ENCODE results near the gene COX20. TPM values are rescaled to one million over a fixed set of nuclear protein-coding genes. Genes with fewer than 3 reads are reported as not detected.
A peak's percentile ranks its signal among the peaks of the same experiment; 100 is the strongest.

Gene COX20
- total and polyA plus RNA-seq, 11 donors, result 43.5 to 122 (median 59.8) TPM

GRCh38 chr1:244861683-244862082 is 26.2 kb downstream of the COX20 start:
- DNase-seq (no peak), ATAC-seq (no peak)
- peaks cover 0 to 55% (median 50%) of the 10 kb centered on the region in 9 donors for H3K36me3 ChIP-seq
- H3K4me1 ChIP-seq, result peaks cover 5 to 73% (median 63%) of the 10 kb centered on the region in 12 donors
- H3K4me3 ChIP-seq, result peak overlapping the region; percentile 52 to 99 (median 95)
- no peaks in the 10 kb centered on the region for H3K9me3 ChIP-seq
- H3K27me3 ChIP-seq, result no peaks in the 10 kb centered on the region
- TF ChIP-seq POLR2A (IDR thresholded peaks at IDR 0.05) (no peak), CTCF (IDR thresholded peaks at IDR 0.05) (no peak)
- intact Hi-C loops (cut with DNase I), result loop anchor here in 4 of 10 donors (2.0 to 10.0 kb wide), 6 partner anchors 91 to 409 kb away; partner anchors contain the start of genes ADSS2 (in 2 of the 4) and DESI2 (in 1 of the 4)
- H3K27ac ChIP-seq, result peak overlapping the region in 5 of 12 donors; percentile 100
- WGBS, 4 donors, result 4 to 10% (median 8%) methylated on average over 2 of the region's 2 CpGs

GRCh38 chr1:244862354-244862698 is 26.9 kb downstream of the COX20 start:
- H3K4me1 ChIP-seq, result peaks cover 5 to 68% (median 58%) of the 10 kb centered on the region in 12 donors
- H3K36me3 ChIP-seq, result peaks cover 0 to 49% (median 44%) of the 10 kb centered on the region in 9 donors
- H3K9me3 ChIP-seq, result no peaks in the 10 kb centered on the region
- TF ChIP-seq POLR2A (IDR thresholded peaks at IDR 0.05) (no peak), CTCF (IDR thresholded peaks at IDR 0.05) (no peak)
- no peaks in the 10 kb centered on the region for H3K27me3 ChIP-seq
- ATAC-seq (no peak), DNase-seq (no peak)
- H3K4me3 ChIP-seq, result peak overlapping the region; percentile 52 to 99 (median 95)
- WGBS, 4 donors, result 0 to 1% (median 0%) methylated on average over 7 of the region's 7 CpGs
- H3K27ac ChIP-seq, result peak overlapping the region; percentile 94 to 100 (median 100)
- intact Hi-C loops (cut with DNase I), result loop anchor here in 4 of 10 donors (2.0 to 10.0 kb wide), 6 partner anchors 90 to 410 kb away; partner anchors contain the start of genes ADSS2 (in 2 of the 4) and DESI2 (in 1 of the 4)

- ATAC-seq (peak; percentile 67 to 90 (median 81)), DNase-seq (peak; percentile 97 to 99 (median 98))
- Histone ChIP-seq H3K4me1 (peaks cover 5 to 63% (median 53%) of the 10 kb centered on the region in 12 donors), H3K27me3 (no peaks in the 10 kb centered on the region), H3K36me3 (peaks cover 0 to 43% (median 38%) of the 10 kb centered on the region in 9 donors), H3K9me3 (no peaks in the 10 kb centered on the region), H3K27ac (peak overlapping the region; percentile 94 to 100 (median 100)), H3K4me3 (peak overlapping the region; percentile 88 to 100 (median 96))
- intact Hi-C loops (cut with DNase I), result loop anchor here in 6 of 10 donors (1.0 to 10.0 kb wide), 8 partner anchors 29 to 411 kb away; partner anchors contain the start of genes ADSS2 (in 2 of the 6) and DESI2 (in 1 of the 6)
- peak in 1 of 2 donors; percentile 36 for TF ChIP-seq POLR2A (IDR thresholded peaks at IDR 0.05)
- peak in 1 of 12 donors; percentile 11 for TF ChIP-seq CTCF (IDR thresholded peaks at IDR 0.05)
- 1% methylated on average over 22 to 87 of the region's 87 CpGs for WGBS, 4 donors
Observed at GRCh38 chr1:244862699-244863490, 27.4 kb downstream of the COX20 start.
